Activated naive CD4-positive, alpha-beta T cell (primary cell): ENCODE data around the gene GRXCR1.

Experiments
- DNase-seq, 4 experiments: peaks; one replicate each; lab custom pipeline; 2025; lab: John Stamatoyannopoulos, UW

GRXCR1 gene

GRCh38 chr4:42892413-42892812 is at the start of gene GRXCR1:
GRXCR1 (plus strand) TSS chr4:42892713; CDS start chr4:42893267, 554 bp downstream.
- no peak for DNase-seq

GRCh38 chr4:42843694-42844093 is 48.8 kb upstream of the GRXCR1 start:
- DNase-seq: no peak

- no peak for DNase-seq
These were observed 48.0 kb upstream of the GRXCR1 start for GRCh38 chr4:42844422-42845070.

- DNase-seq: no peak
These were observed 46.9 kb upstream of the GRXCR1 start for GRCh38 chr4:42845586-42845985.

GRCh38 chr4:42855779-42856178 is 36.7 kb upstream of the GRXCR1 start:
- no peak for DNase-seq

GRCh38 chr4:42865572-42866189 is 26.8 kb upstream of the GRXCR1 start:
- DNase-seq: no peak

GRCh38 chr4:42871261-42871660 is 21.3 kb upstream of the GRXCR1 start:
- no peak for DNase-seq

GRCh38 chr4:42871671-42872290 is 20.7 kb upstream of the GRXCR1 start:
- no peak for DNase-seq

GRCh38 chr4:42878863-42879262 is 13.7 kb upstream of the GRXCR1 start:
- DNase-seq: no peak

- DNase-seq: no peak
These were observed 11.3 kb upstream of the GRXCR1 start for GRCh38 chr4:42881253-42881652.

GRCh38 chr4:42891644-42892043 is 869 bp upstream of the GRXCR1 start:
- DNase-seq: no peak

GRCh38 chr4:42895452-42895851 is 2.9 kb downstream of the GRXCR1 start:
- DNase-seq: no peak

- no peak for DNase-seq
These were observed 12.5 kb downstream of the GRXCR1 start for GRCh38 chr4:42904986-42905385.

GRCh38 chr4:42905591-42905990 is 13.1 kb downstream of the GRXCR1 start:
- no peak for DNase-seq

GRCh38 chr4:42906341-42906740 is 13.8 kb downstream of the GRXCR1 start:
- DNase-seq: no peak

- no peak for DNase-seq
These were observed 14.6 kb downstream of the GRXCR1 start for GRCh38 chr4:42906891-42907759.

GRCh38 chr4:42910459-42910858 is 17.9 kb downstream of the GRXCR1 start:
- DNase-seq: no peak

GRCh38 chr4:42914937-42915336 is 22.4 kb downstream of the GRXCR1 start:
- DNase-seq: no peak

GRCh38 chr4:42915484-42915883 is 23.0 kb downstream of the GRXCR1 start:
- DNase-seq: no peak

GRCh38 chr4:42917296-42917695 is 24.8 kb downstream of the GRXCR1 start:
- DNase-seq: no peak

GRCh38 chr4:42923431-42923830 is 30.9 kb downstream of the GRXCR1 start:
- no peak for DNase-seq

- no peak for DNase-seq
These were observed 33.4 kb downstream of the GRXCR1 start for GRCh38 chr4:42925921-42926320.

- DNase-seq: no peak
These were observed 35.4 kb downstream of the GRXCR1 start for GRCh38 chr4:42927946-42928345.
